GM12878 (cell line): ENCODE data around the gene NKAIN1. TPM values are rescaled to one million over a fixed set of nuclear protein-coding genes. Genes with fewer than 3 reads are reported as not detected.

Experiments used
- ATAC-seq: fragments of 200-7000 bp; cut with Tn5 transposase; 3 replicates; pipeline ENCODE4 v1.9.1; 2020; ENCODE audit warnings: mild to moderate bottlenecking, moderate library complexity
- BruUV-seq: library from RNA; stranded (reverse); fragments of 400-500 nt; replicated peaks from 2 replicates; lab custom pipeline; 2021; lab: Mats Ljungman, UMichigan
- CTCF ChIA-PET: fragments of 300-600 bp; sonication (Branson Sonifier 250); formaldehyde crosslinking; extraction: SDS; loops from one replicate; lab custom pipeline; 2021; ENCODE audit warnings: inconsistent platforms; lab: Yijun Ruan, JAX
- POLR2A ChIA-PET: fragments of 350-600 bp; formaldehyde crosslinking; extraction: SDS; loops from one replicate; lab custom pipeline; 2021; ENCODE audit warnings: inconsistent platforms; lab: Charles Lee
- RAD21 ChIA-PET: fragments of 300-600 bp; sonication (Branson Sonifier 250); formaldehyde crosslinking; loops from one replicate; lab custom pipeline; 2023; ENCODE audit warnings: antibody characterized with exemption; ENCODE audit not compliant: unreplicated experiment; lab: Charles Lee
- SMC1A ChIA-PET: fragments of 300-600 bp; sonication (Branson Sonifier 250); formaldehyde crosslinking; loops from one replicate; lab custom pipeline; 2023; ENCODE audit not compliant: unreplicated experiment, uncharacterized antibody; lab: Charles Lee
- DNase-seq: peaks from one replicate; pipeline ENCODE4 v3.0.0-alpha.2; 2011; ENCODE audit warnings: low read depth, low spot score
- FAIRE-seq: peaks from 3 replicates; lab custom pipeline; 2011; peaks lifted over from hg19 to GRCh38; lab: Jason Lieb, UNC
- H2AFZ ChIP-seq: 2 replicates; pipeline ENCODE4 v1.6.0; 2011; ENCODE audit warnings: low read depth, low read length, control low read depth; ENCODE audit not compliant: control insufficient read depth
- H3K27ac ChIP-seq: 2 replicates; pipeline ENCODE4 v1.5.1; 2011; ENCODE audit warnings: control low read depth; ENCODE audit not compliant: control insufficient read depth, insufficient read depth
- H3K27me3 ChIP-seq, 2 experiments: replicated peaks in 1 of 2; 2 replicates each; pipeline versions ENCODE4 v1.6.0 to v1.6.1; 2011; ENCODE audit warnings: low read length in 1 of 2; ENCODE audit not compliant: control insufficient read depth in 2 of 2, insufficient read depth in 2 of 2
- H3K36me3 ChIP-seq, 2 experiments: 2 replicates each; pipeline ENCODE4 v1.5.1; 2011; ENCODE audit warnings: low read length in 1 of 2; ENCODE audit not compliant: control insufficient read depth in 2 of 2, insufficient read depth in 2 of 2
- H3K4me1 ChIP-seq: 2 replicates; pipeline ENCODE4 v1.6.1; 2011; ENCODE audit warnings: mild to moderate bottlenecking, low read length, moderate library complexity, mixed read lengths; ENCODE audit not compliant: control insufficient read depth, insufficient read depth
- H3K4me2 ChIP-seq: 2 replicates; pipeline ENCODE4 v1.6.0; 2011; ENCODE audit warnings: control low read depth; ENCODE audit not compliant: control insufficient read depth, insufficient read depth
- H3K4me3 ChIP-seq: fragments of 200-600 bp; sonication (generic); 2 replicates; pipeline ENCODE4 v1.5.1; 2016
- H3K79me2 ChIP-seq: 2 replicates; pipeline ENCODE4 v1.6.0; 2011; ENCODE audit warnings: low read length; ENCODE audit not compliant: control insufficient read depth, insufficient read depth
- H3K9ac ChIP-seq: 2 replicates; pipeline ENCODE4 v1.8.0; 2011; ENCODE audit warnings: low read length, control low read depth, mixed read lengths; ENCODE audit not compliant: control insufficient read depth, insufficient read depth
- H3K9me3 ChIP-seq: replicated peaks from 3 replicates; pipeline ENCODE4 v1.5.1; 2011; ENCODE audit warnings: mild to moderate bottlenecking, low read length; ENCODE audit not compliant: control insufficient read depth, insufficient read depth
- H4K20me1 ChIP-seq: 2 replicates; pipeline ENCODE4 v1.6.0; 2011; ENCODE audit not compliant: control insufficient read depth, insufficient read depth
- CBX3 ChIP-seq: fragments of 200-600 bp; sonication (generic); IDR thresholded peaks from 2 replicates; pipeline ENCODE4 v1.6.1; 2016; ENCODE audit warnings: low read depth, borderline replicate concordance
- EZH2 ChIP-seq: IDR thresholded peaks from 2 replicates; pipeline ENCODE4 v1.6.1; 2012; ENCODE audit warnings: low read depth, mild to moderate bottlenecking, control low read depth, inconsistent platforms, low read length, borderline replicate concordance; ENCODE audit not compliant: control insufficient read depth
- HDAC2 ChIP-seq: fragments of 200-600 bp; sonication (generic); IDR thresholded peaks from 2 replicates; pipeline ENCODE4 v1.6.1; 2017
- HSF1 ChIP-seq: fragments of 150-350 bp; IDR thresholded peaks from 2 replicates; pipeline ENCODE4 v1.6.1; 2014; ENCODE audit warnings: mild to moderate bottlenecking, low read depth, low read length
- IRF5 ChIP-seq: fragments of 450-650 bp; IDR thresholded peaks from 2 replicates; pipeline ENCODE4 v1.6.1; 2017; ENCODE audit warnings: borderline replicate concordance
- MYC ChIP-seq: IDR thresholded peaks from 2 replicates; pipeline ENCODE4 v1.6.1; 2011; ENCODE audit warnings: mild to moderate bottlenecking, low read length, moderate library complexity, inconsistent platforms; ENCODE audit not compliant: insufficient read depth, insufficient replicate concordance, insufficient read length, severe bottlenecking
- NR2C2 ChIP-seq: IDR thresholded peaks from 2 replicates; pipeline ENCODE4 v1.6.1; 2011; ENCODE audit warnings: borderline replicate concordance, low read depth; ENCODE audit not compliant: control insufficient read depth, insufficient read length
- POLR2AphosphoS2 ChIP-seq: IDR thresholded peaks from 2 replicates; pipeline ENCODE4 v1.6.1; 2011; ENCODE audit warnings: low read depth, mild to moderate bottlenecking, low read length, improper control_type of control experiment, moderate library complexity
- POU2F2 ChIP-seq: IDR thresholded peaks from 3 replicates; pipeline ENCODE4 v1.6.1; 2011; ENCODE audit warnings: low read depth, mild to moderate bottlenecking, low read length, borderline replicate concordance
- RELA ChIP-seq: fragments of 450-650 bp; IDR thresholded peaks from 2 replicates; pipeline ENCODE4 v1.8.0; 2014; ENCODE audit warnings: borderline replicate concordance; ENCODE audit not compliant: partially characterized antibody
- SIX5 ChIP-seq: IDR thresholded peaks from 2 replicates; pipeline ENCODE4 v1.6.1; 2011; ENCODE audit warnings: mild to moderate bottlenecking, low read depth, low read length, moderate library complexity; ENCODE audit not compliant: severe bottlenecking
- YY1 ChIP-seq: IDR thresholded peaks from 2 replicates; pipeline ENCODE4 v1.6.1; 2011; ENCODE audit warnings: low read depth, mild to moderate bottlenecking, low read length
- ZBTB33 ChIP-seq: fragments of 450-650 bp; IDR thresholded peaks from 2 replicates; pipeline ENCODE4 v1.6.1; 2017; ENCODE audit warnings: mild to moderate bottlenecking
- ZNF24 ChIP-seq: fragments of 450-650 bp; IDR thresholded peaks from 2 replicates; pipeline ENCODE4 v1.6.1; 2017; ENCODE audit warnings: antibody characterized with exemption, mild to moderate bottlenecking
- WGBS: methylation state at CpG from one replicate; pipeline ENCODE4 v1.1.6; 2016; ENCODE audit warnings: low lambda C conversion rate; ENCODE audit not compliant: insufficient replicate concordance, insufficient coverage; ENCODE audit errors: missing lambda C conversion rate; 5-methylcytosine and 5-hydroxymethylcytosine counted together
- in situ Hi-C: fragments of 300-500 bp; cut with MboI; formaldehyde crosslinking; loops from 9 replicates; pipeline ENCODE4 v1.14.3; 2018; ENCODE audit warnings: mixed read lengths
- intact Hi-C: fragments of 100-400 bp; cut with micrococcal nuclease; formaldehyde crosslinking; loops from one replicate; pipeline ENCODE4 v1.14.2; 2022; ENCODE audit not compliant: unreplicated experiment
- polyA plus RNA-seq, 11 experiments: library from polyadenylated mRNA; depleted of rRNA in 4 of 11; unstranded in 6 of 11; stranded (reverse) in 5 of 11; fragments of >200 nt; fragmentation: Nextera tagmentation in 4 of 11; fragmentation: Illumina TruSeq in 1 of 11; extraction: Ambion mirVana in 4 of 11; extraction: Trizol in 1 of 11; gene quantifications; 1 replicate in 1 of 11; 2 replicates in 10 of 11; pipeline versions ENCODE4 v1.2.1 to v1.2.3, GENCODE V29; 2011 to 2016; ENCODE audit warnings: inconsistent platforms in 2 of 11, missing spikeins in 2 of 11, low read depth in 1 of 11
- total RNA-seq, 4 experiments: library from RNA; depleted of rRNA in 3 of 4; stranded (reverse); fragments of >200 nt in 3 of 4; fragmentation: Illumina TruSeq in 1 of 4; extraction: Trizol in 1 of 4; gene quantifications; 2 replicates each; pipeline versions ENCODE4 v1.2.1 to v1.2.3, GENCODE V29; 2013 to 2021

Gene NKAIN1
- total and polyA plus RNA-seq, 10 of the 15 experiments (the other 5 are each of a cell fraction or from before 2014, with no cell fraction given), result not detected

- ATAC-seq (no peak), DNase-seq (no peak)
- ChIA-PET RAD21 (no interaction called here), CTCF (interaction anchor here (0.9 to 2.8 kb wide), 3 partner anchors 10 to 356 kb away, joined by 4 to 8 read pairs (median 8); no protein-coding TSS in a partner anchor)
- H3K79me2 ChIP-seq, result no peaks in the 10 kb centered on the region
- in situ Hi-C loops (no loop called here), intact Hi-C loops (no loop called here)
- H2AFZ ChIP-seq, result no peak overlapping the region
- WGBS, result 55% methylated on average over 5 of the region's 5 CpGs
- BruUV-seq, result no TSS peak
- no peak for TF ChIP-seq ZNF24
- no peak for TF ChIP-seq CBX3
- no peak for TF ChIP-seq ZBTB33
- TF ChIP-seq HDAC2, result no peak
- no peak for TF ChIP-seq SIX5
- TF ChIP-seq POLR2AphosphoS2, result no peak
- TF ChIP-seq RELA, result no peak
- no peak for TF ChIP-seq POU2F2
- no peak for TF ChIP-seq EZH2
- no peak for TF ChIP-seq MYC
- TF ChIP-seq YY1, result no peak
- no peak for TF ChIP-seq HSF1
- TF ChIP-seq IRF5, result no peak
- TF ChIP-seq NR2C2, result no peak
- TF ChIP-seq, all 136 proteins: peak for 0
- no peak overlapping the region for H3K4me3 ChIP-seq
- ChIA-PET POLR2A (no interaction called here), SMC1A (no interaction called here)
- no peaks in the 10 kb centered on the region for H3K36me3 ChIP-seq
- no peak overlapping the region for H3K4me2 ChIP-seq
- H4K20me1 ChIP-seq, result no peaks in the 10 kb centered on the region
- H3K27ac ChIP-seq, result no peak overlapping the region
- no peak for FAIRE-seq
- H3K9ac ChIP-seq, result no peak overlapping the region
- no peaks in the 10 kb centered on the region for H3K9me3 ChIP-seq
- H3K27me3 ChIP-seq, result no peaks in the 10 kb centered on the region
- H3K4me1 ChIP-seq, result no peaks in the 10 kb centered on the region
These were observed 46.0 kb downstream of the NKAIN1 start for GRCh38 chr1:31193729-31194128.
